Left lung (tissue), 14 donors: ENCODE results near the gene ELANE. TPM values are rescaled to one million over a fixed set of nuclear protein-coding genes. Genes with fewer than 3 reads are reported as not detected.
A peak's percentile ranks its signal among the peaks of the same experiment; 100 is the strongest.

Source experiments
- ATAC-seq: fragments of 200-7000 bp; cut with Tn5 transposase; one replicate; pipeline ENCODE4 v1.9.1; 2020; ENCODE audit warnings: moderate library complexity
- DNase-seq, 4 donors: peaks; one replicate each; pipeline ENCODE4 v3.0.0-alpha.2; 2013 to 2020
- H3K27ac ChIP-seq, 2 donors: fragments of 200-600 bp; sonication (generic) in 1 of 2; one replicate each; pipeline versions ENCODE4 v1.5.0 to v1.8.0; 2020 to 2021
- H3K27me3 ChIP-seq, 2 donors: fragments of 200-600 bp; sonication (generic) in 1 of 2; one replicate each; pipeline versions ENCODE4 v1.5.0 to v1.8.0; 2020 to 2021
- H3K36me3 ChIP-seq, 2 donors: fragments of 200-600 bp; sonication (generic) in 1 of 2; one replicate each; pipeline versions ENCODE4 v1.5.0 to v1.8.0; 2020 to 2021
- H3K4me1 ChIP-seq, 2 donors: fragments of 200-600 bp; one replicate each; pipeline ENCODE4 v1.8.0; 2021
- H3K4me3 ChIP-seq, 2 donors: fragments of 200-600 bp; sonication (generic) in 1 of 2; one replicate each; pipeline versions ENCODE4 v1.5.0 to v1.8.0; 2020 to 2021; ENCODE audit warnings: mild to moderate bottlenecking in 1 of 2
- H3K9me3 ChIP-seq, 2 donors: fragments of 200-600 bp; sonication (generic) in 1 of 2; one replicate each; pipeline versions ENCODE4 v1.5.0 to v1.8.0; 2020 to 2021
- CTCF ChIP-seq, 2 donors: fragments of 200-600 bp; sonication (generic) in 1 of 2; IDR thresholded peaks; one replicate each; pipeline versions ENCODE4 v1.5.0 to v1.8.0; 2021; ENCODE audit warnings: antibody characterized with exemption in 2 of 2
- intact Hi-C, 2 donors: fragments of 100-400 bp; cut with DNase I; formaldehyde crosslinking; loops; one replicate each; pipeline versions ENCODE4 v1.11.2 to v1.14.2; 2022
- long read RNA-seq, 12 donors: library from polyadenylated mRNA in 2 of 12; unstranded in 2 of 12; transcript quantifications; one replicate each; pipeline ENCODE4 v2.0.0 and lab custom pipeline, GENCODE V29; 2019 to 2026
- polyA plus RNA-seq, 6 donors: library from polyadenylated mRNA; unstranded; fragments of 120-200 nt; gene quantifications; one replicate each; pipeline ENCODE4 v1.2.1, GENCODE V29; 2013; ENCODE audit not compliant: insufficient read length in 6 of 6
- total RNA-seq, 2 donors: library from RNA; stranded (reverse); fragmentation: NEBNext Ultra II Directional; extraction: Animal tissue kit (Norgen Biotek cat#: 25700); gene quantifications; one replicate each; pipeline ENCODE4 v1.2.1, GENCODE V29; 2021
- donor health status: DM: no; HTN: yes; CAD: no.
- donor health status: DM: no; HTN: no; CAD: no.

ELANE gene
- 1 to 10 TPM in 1 of 2 donors, under 1 TPM in 1; 0.89 to 1.3 TPM for total RNA-seq
- 1 to 10 TPM in 4 of 6 donors, under 1 TPM in 2; 0.70 to 2.2 (median 1.2) TPM for polyA plus RNA-seq
- long read RNA-seq, donor 1 = 0 reads
- long read RNA-seq, donor 2 = 0 reads
- long read RNA-seq, donor 3, partial matches to known transcripts = 0 of 1 reads
- long read RNA-seq, donor 3, other reads (novel, unspliced or antisense) = 0 of 1 reads
- long read RNA-seq, donor 4, partial matches to known transcripts = 0 of 3 reads
- long read RNA-seq, donor 4, other reads (novel, unspliced or antisense) = 0 of 3 reads
- long read RNA-seq, donor 5, partial matches to known transcripts = 0 of 1 reads
- long read RNA-seq, donor 5, other reads (novel, unspliced or antisense) = 0 of 1 reads
- long read RNA-seq, donor 6 = 0 reads
- long read RNA-seq, donor 7 = 0 reads
- long read RNA-seq, donor 8 = 0 reads
- long read RNA-seq, donor 9 = 0 reads
- long read RNA-seq, donor 10, partial matches to known transcripts = 0 of 5 reads
- long read RNA-seq, donor 10, other reads (novel, unspliced or antisense) = 2 of 5 reads
- long read RNA-seq, donor 11 = 0 reads
- long read RNA-seq, donor 12, partial matches to known transcripts = 0 of 1 reads
- long read RNA-seq, donor 12, other reads (novel, unspliced or antisense) = 0 of 1 reads

GRCh38 chr19:852136-853013 is at the start of gene ELANE:
Gene ELANE (plus strand): TSS chr19:852303. CDS start chr19:852329, 26 bp downstream.
- peak within 1 kb of the TSS in 1 of 2 donors; percentile 48 for H3K27ac ChIP-seq
- peaks cover 9 to 49% of the 10 kb centered on the region in 2 donors for H3K27me3 ChIP-seq
- no peak for TF ChIP-seq CTCF (IDR thresholded peaks at IDR 0.05)
- peaks cover 6 to 43% of the 10 kb centered on the region in 2 donors for H3K4me1 ChIP-seq
- H3K36me3 ChIP-seq = no peaks in the 10 kb centered on the region
- intact Hi-C loops = loop anchor here in 1 of 2 donors (10.0 kb wide), 1 partner anchor 88 kb away; no protein-coding TSS in a partner anchor
- no peak for ATAC-seq
- DNase-seq = peak in 1 of 4 donors; percentile 88
- H3K9me3 ChIP-seq = no peaks in the 10 kb centered on the region
- peak within 1 kb of the TSS in 1 of 2 donors; percentile 24 for H3K4me3 ChIP-seq

- DNase-seq (no peak), ATAC-seq (no peak)
- peaks cover 43 to 68% of the 10 kb centered on the region in 2 donors for H3K4me1 ChIP-seq
- no peak for TF ChIP-seq CTCF (IDR thresholded peaks at IDR 0.05)
- H3K27ac ChIP-seq = peak overlapping the region in 1 of 2 donors; percentile 95
- no peaks in the 10 kb centered on the region for H3K9me3 ChIP-seq
- intact Hi-C loops = no loop called here
- H3K4me3 ChIP-seq = peak overlapping the region in 1 of 2 donors; percentile 94
- H3K27me3 ChIP-seq = no peaks in the 10 kb centered on the region
- peaks cover 13 to 87% of the 10 kb centered on the region in 2 donors for H3K36me3 ChIP-seq
These were observed 49.5 kb upstream of the ELANE start for GRCh38 chr19:802498-803098.

- peaks cover 43 to 67% of the 10 kb centered on the region in 2 donors for H3K4me1 ChIP-seq
- H3K9me3 ChIP-seq = no peaks in the 10 kb centered on the region
- intact Hi-C loops = no loop called here
- H3K4me3 ChIP-seq = no peak overlapping the region
- no peak for DNase-seq
- H3K27ac ChIP-seq = peak overlapping the region in 1 of 2 donors; percentile 95
- ATAC-seq = no peak
- peaks cover 13 to 92% of the 10 kb centered on the region in 2 donors for H3K36me3 ChIP-seq
- H3K27me3 ChIP-seq = no peaks in the 10 kb centered on the region
- no peak for TF ChIP-seq CTCF (IDR thresholded peaks at IDR 0.05)
These were observed 49.0 kb upstream of the ELANE start for GRCh38 chr19:803099-803561.

- Histone ChIP-seq H3K4me3 (no peak overlapping the region), H3K27ac (no peak overlapping the region), H3K27me3 (no peaks in the 10 kb centered on the region), H3K9me3 (no peaks in the 10 kb centered on the region), H3K4me1 (peaks cover 43 to 60% of the 10 kb centered on the region in 2 donors), H3K36me3 (peaks cover 13 to 99% of the 10 kb centered on the region in 2 donors)
- DNase-seq = no peak
- intact Hi-C loops = no loop called here
- ATAC-seq = no peak
- TF ChIP-seq CTCF (IDR thresholded peaks at IDR 0.05) = no peak
These were observed 48.3 kb upstream of the ELANE start for GRCh38 chr19:803686-804418.
